Tibial artery (tissue), 4 donors: ENCODE results near the gene LMO3.

ENCODE experiments used
- DNase-seq, 2 donors: peaks; one replicate each; pipeline ENCODE4 v3.0.0-alpha.2; 2019
- H3K27ac ChIP-seq, 2 donors: fragments of 200-600 bp; sonication (generic) in 1 of 2; 1 replicate in 1 of 2; 2 replicates in 1 of 2; pipeline ENCODE4 v1.5.1; 2018 to 2019; ENCODE audit warnings: mild to moderate bottlenecking in 1 of 2
- H3K27me3 ChIP-seq, 2 donors: fragments of 200-600 bp; sonication (generic) in 1 of 2; one replicate each; pipeline versions ENCODE4 v1.5.1 to v1.6.0; 2016 to 2019
- H3K36me3 ChIP-seq, 3 donors: fragments of 200-600 bp; sonication (generic) in 2 of 3; one replicate each; pipeline ENCODE4 v1.5.1; 2016 to 2019; ENCODE audit warnings: mild to moderate bottlenecking in 2 of 3
- H3K4me1 ChIP-seq, 4 donors: fragments of 200-600 bp; sonication (generic) in 2 of 4; 1 replicate in 3 of 4; 2 replicates in 1 of 4; pipeline ENCODE4 v1.5.1; 2016 to 2019
- H3K4me3 ChIP-seq, 2 donors: fragments of 200-600 bp; sonication (generic) in 1 of 2; 1 replicate in 1 of 2; 2 replicates in 1 of 2; pipeline ENCODE4 v1.5.1; 2018 to 2019; ENCODE audit warnings: mild to moderate bottlenecking in 2 of 2
- H3K9me3 ChIP-seq, 3 donors: fragments of 200-600 bp; sonication (generic) in 1 of 3; one replicate each; pipeline ENCODE4 v1.5.1; 2016 to 2019
- intact Hi-C: fragments of 100-400 bp; cut with DNase I; formaldehyde crosslinking; loops from one replicate; pipeline ENCODE4 v1.15.0; 2023; ENCODE audit warnings: low total_unique reads
- TF ChIP-seq, protein P1 (sequence below), 2 experiments: fragments of 200-600 bp in 1 of 2; fragments of 450-650 bp in 1 of 2; IDR thresholded peaks; one replicate each; pipeline ENCODE4 v1.5.1; 2017 to 2019; ENCODE audit warnings: antibody characterized with exemption in 2 of 2, mild to moderate bottlenecking in 1 of 2, moderate library complexity in 1 of 2

LMO3 gene

DNA sequence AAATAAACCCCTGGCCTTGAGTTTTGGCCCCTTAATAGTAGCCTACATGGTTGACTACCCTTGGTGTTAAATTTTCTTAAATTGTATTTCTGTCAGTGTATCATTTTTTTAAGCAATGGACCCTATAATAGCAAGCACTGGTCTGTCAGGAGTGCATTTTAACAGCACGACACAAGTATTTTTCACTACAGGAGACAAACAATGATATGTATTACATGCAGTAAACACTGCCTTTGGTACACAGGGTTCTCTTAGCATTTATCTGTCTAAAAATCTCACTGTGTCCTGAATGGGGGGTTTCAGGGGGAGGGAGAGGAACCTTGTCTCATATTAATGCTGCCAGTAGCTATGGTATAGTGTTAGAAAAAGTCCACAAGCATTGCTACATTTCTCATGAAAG is 18.4 kb downstream of the LMO3 start:
- intact Hi-C loops: no loop called here
- peak overlapping the region in 1 of 2 donors; percentile 34 for H3K27ac ChIP-seq
- TF ChIP-seq, protein P1, sequence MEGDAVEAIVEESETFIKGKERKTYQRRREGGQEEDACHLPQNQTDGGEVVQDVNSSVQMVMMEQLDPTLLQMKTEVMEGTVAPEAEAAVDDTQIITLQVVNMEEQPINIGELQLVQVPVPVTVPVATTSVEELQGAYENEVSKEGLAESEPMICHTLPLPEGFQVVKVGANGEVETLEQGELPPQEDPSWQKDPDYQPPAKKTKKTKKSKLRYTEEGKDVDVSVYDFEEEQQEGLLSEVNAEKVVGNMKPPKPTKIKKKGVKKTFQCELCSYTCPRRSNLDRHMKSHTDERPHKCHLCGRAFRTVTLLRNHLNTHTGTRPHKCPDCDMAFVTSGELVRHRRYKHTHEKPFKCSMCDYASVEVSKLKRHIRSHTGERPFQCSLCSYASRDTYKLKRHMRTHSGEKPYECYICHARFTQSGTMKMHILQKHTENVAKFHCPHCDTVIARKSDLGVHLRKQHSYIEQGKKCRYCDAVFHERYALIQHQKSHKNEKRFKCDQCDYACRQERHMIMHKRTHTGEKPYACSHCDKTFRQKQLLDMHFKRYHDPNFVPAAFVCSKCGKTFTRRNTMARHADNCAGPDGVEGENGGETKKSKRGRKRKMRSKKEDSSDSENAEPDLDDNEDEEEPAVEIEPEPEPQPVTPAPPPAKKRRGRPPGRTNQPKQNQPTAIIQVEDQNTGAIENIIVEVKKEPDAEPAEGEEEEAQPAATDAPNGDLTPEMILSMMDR (IDR thresholded peaks at IDR 0.05): no peak
- no peaks in the 10 kb centered on the region for H3K27me3 ChIP-seq
- H3K9me3 ChIP-seq: peaks cover 0 to 1% (median 0%) of the 10 kb centered on the region in 3 donors
- H3K36me3 ChIP-seq: no peaks in the 10 kb centered on the region
- DNase-seq: no peak
- H3K4me3 ChIP-seq: no peak overlapping the region
- peaks cover 0 to 5% (median 0%) of the 10 kb centered on the region in 4 donors for H3K4me1 ChIP-seq

DNA sequence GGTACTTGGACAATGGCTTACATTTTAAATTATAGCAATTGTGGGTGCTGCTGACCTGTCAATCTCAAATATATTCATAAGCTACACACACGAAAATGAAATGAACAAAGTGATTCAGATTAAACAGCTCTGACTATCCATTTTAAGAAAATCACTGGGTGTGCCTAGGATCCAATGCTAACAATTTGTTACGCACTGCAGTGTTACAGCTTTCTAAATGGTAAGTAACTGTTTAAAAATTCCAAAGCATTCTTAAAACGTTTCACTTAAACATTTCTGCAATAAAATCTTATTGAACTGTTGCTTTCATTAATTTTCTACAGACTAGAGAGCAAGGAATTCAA is 18.9 kb downstream of the LMO3 start:
- Histone ChIP-seq H3K9me3 (peaks cover 0 to 3% (median 0%) of the 10 kb centered on the region in 3 donors), H3K4me1 (peaks cover 0 to 5% (median 0%) of the 10 kb centered on the region in 4 donors), H3K4me3 (no peak overlapping the region), H3K27me3 (no peaks in the 10 kb centered on the region), H3K36me3 (no peaks in the 10 kb centered on the region), H3K27ac (peak overlapping the region in 1 of 2 donors; percentile 34)
- no peak for DNase-seq
- TF ChIP-seq, protein P1 (IDR thresholded peaks at IDR 0.05): no peak
- intact Hi-C loops: no loop called here

DNA sequence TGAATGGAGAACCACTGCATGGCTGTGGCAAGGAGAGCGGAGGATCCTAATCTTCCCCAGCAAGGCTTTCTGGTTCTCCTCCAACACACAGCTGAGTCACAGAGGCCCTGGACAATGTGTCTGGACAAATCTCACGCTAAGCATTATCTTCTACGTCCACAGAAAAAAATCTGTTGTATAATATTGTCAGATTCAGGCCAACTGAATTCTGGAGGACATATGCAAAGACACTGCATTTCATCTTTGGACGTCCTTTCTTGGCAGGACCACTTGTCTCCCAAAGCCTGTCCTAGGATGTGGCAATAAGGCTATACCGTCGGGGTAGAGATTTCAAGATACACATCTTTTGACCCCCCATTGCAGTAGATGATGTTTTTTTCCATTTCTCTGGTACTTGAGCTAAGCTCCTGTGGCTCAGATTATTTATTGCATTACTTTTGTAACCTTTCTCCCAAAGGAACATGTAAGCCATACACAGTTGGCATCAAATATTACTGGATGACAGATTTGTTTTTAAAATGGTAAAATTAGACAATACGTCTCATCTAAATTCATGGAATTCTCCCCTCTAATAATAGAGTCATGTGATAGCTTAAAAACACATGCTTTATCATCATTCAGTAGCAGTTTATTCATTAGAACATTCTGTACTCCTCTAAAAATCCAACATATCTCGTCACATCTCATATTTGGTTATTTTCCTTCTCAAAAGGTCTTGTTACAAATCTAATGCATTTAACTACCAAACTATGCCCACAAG is 19.4 kb downstream of the LMO3 start:
- no peak overlapping the region for H3K4me3 ChIP-seq
- peaks cover 0 to 3% (median 0%) of the 10 kb centered on the region in 3 donors for H3K9me3 ChIP-seq
- no peaks in the 10 kb centered on the region for H3K27me3 ChIP-seq
- H3K4me1 ChIP-seq: peaks cover 0 to 5% (median 0%) of the 10 kb centered on the region in 4 donors
- peak in 1 of 2 donors; percentile 65 for DNase-seq
- no peaks in the 10 kb centered on the region for H3K36me3 ChIP-seq
- intact Hi-C loops: no loop called here
- TF ChIP-seq, protein P1 (IDR thresholded peaks at IDR 0.05): no peak
- H3K27ac ChIP-seq: peak overlapping the region; percentile 20 to 34

- Histone ChIP-seq H3K36me3 (no peaks in the 10 kb centered on the region), H3K27ac (peak overlapping the region in 1 of 2 donors; percentile 34), H3K4me3 (no peak overlapping the region), H3K4me1 (peaks cover 0 to 5% (median 0%) of the 10 kb centered on the region in 4 donors), H3K9me3 (peaks cover 0 to 3% (median 0%) of the 10 kb centered on the region in 3 donors), H3K27me3 (no peaks in the 10 kb centered on the region)
- DNase-seq: no peak
- TF ChIP-seq, protein P1 (IDR thresholded peaks at IDR 0.05): no peak
- intact Hi-C loops: no loop called here
These were observed 20.2 kb downstream of the LMO3 start for GRCh38 chr12:16585781-16586180.

- Histone ChIP-seq H3K4me1 (peaks cover 0 to 5% (median 0%) of the 10 kb centered on the region in 4 donors), H3K27ac (no peak overlapping the region), H3K36me3 (no peaks in the 10 kb centered on the region), H3K9me3 (peaks cover 0 to 3% (median 0%) of the 10 kb centered on the region in 3 donors), H3K4me3 (no peak overlapping the region), H3K27me3 (no peaks in the 10 kb centered on the region)
- TF ChIP-seq, protein P1 (IDR thresholded peaks at IDR 0.05): no peak
- DNase-seq: no peak
- intact Hi-C loops: no loop called here
These were observed 21.8 kb downstream of the LMO3 start for GRCh38 chr12:16583969-16584745.
